HL-60/S4 (cell line): ENCODE results near the gene AZIN2.
"Not testable (repeated sequence)": the region's sequence is repeated elsewhere in the genome, so short reads cannot be mapped to it uniquely, and the experiment has no call there.

ENCODE experiments used
- in situ Hi-C: fragments of 300-500 bp; cut with MboI; formaldehyde crosslinking; loops from 2 replicates; pipeline ENCODE4 v1.14.3; 2022; ENCODE audit warnings: low sequenced_read_pairs

AZIN2 gene

GRCh38 chr1:33123266-33123665 is 42.3 kb downstream of the AZIN2 start:
- in situ Hi-C loops, result loop anchor here (10.0 kb wide), 1 partner anchor 342 kb away; no protein-coding TSS in a partner anchor

GRCh38 chr1:33124647-33125046 is 43.7 kb downstream of the AZIN2 start:
- in situ Hi-C loops, result loop anchor here (10.0 kb wide), 1 partner anchor 340 kb away; no protein-coding TSS in a partner anchor

GRCh38 chr1:33126411-33127000 is 45.6 kb downstream of the AZIN2 start:
- in situ Hi-C loops, result loop anchor here (10.0 kb wide), 1 partner anchor 338 kb away; no protein-coding TSS in a partner anchor

GRCh38 chr1:33127001-33127823 is 46.3 kb downstream of the AZIN2 start:
- in situ Hi-C loops, result loop anchor here (10.0 kb wide), 1 partner anchor 338 kb away; no protein-coding TSS in a partner anchor

GRCh38 chr1:33128781-33129180 is 47.8 kb downstream of the AZIN2 start:
- in situ Hi-C loops, result loop anchor here (10.0 kb wide), 1 partner anchor 336 kb away; no protein-coding TSS in a partner anchor

- in situ Hi-C loops, result no loop called here
Observed at GRCh38 chr1:33130297-33130696, 49.3 kb downstream of the AZIN2 start.

GRCh38 chr1:33131191-33131590 is 50.2 kb downstream of the AZIN2 start:
- in situ Hi-C loops, result no loop called here

- in situ Hi-C loops, result no loop called here
Observed at GRCh38 chr1:33132549-33132948, 51.6 kb downstream of the AZIN2 start.

- in situ Hi-C loops, result no loop called here
Observed at GRCh38 chr1:33133478-33134105, 52.6 kb downstream of the AZIN2 start.

- in situ Hi-C loops, result not testable (repeated sequence)
Observed at GRCh38 chr1:33136041-33136440, 55.1 kb downstream of the AZIN2 start.

GRCh38 chr1:33137800-33138199 is 56.8 kb downstream of the AZIN2 start:
- in situ Hi-C loops, result no loop called here

- in situ Hi-C loops, result no loop called here
Observed at GRCh38 chr1:33140153-33141149, 59.5 kb downstream of the AZIN2 start.

- in situ Hi-C loops, result no loop called here
Observed at GRCh38 chr1:33141216-33141615, 60.3 kb downstream of the AZIN2 start.

- in situ Hi-C loops, result no loop called here
Observed at GRCh38 chr1:33141781-33142180, 60.8 kb downstream of the AZIN2 start.

- in situ Hi-C loops, result no loop called here
Observed at GRCh38 chr1:33142483-33143064, 61.6 kb downstream of the AZIN2 start.

- in situ Hi-C loops, result no loop called here
Observed at GRCh38 chr1:33143176-33143575, 62.2 kb downstream of the AZIN2 start.

- in situ Hi-C loops, result no loop called here
Observed at GRCh38 chr1:33143698-33144097, 62.7 kb downstream of the AZIN2 start.

GRCh38 chr1:33146003-33146402 is 65.0 kb downstream of the AZIN2 start:
- in situ Hi-C loops, result no loop called here

- in situ Hi-C loops, result no loop called here
Observed at GRCh38 chr1:33147275-33147996, 66.5 kb downstream of the AZIN2 start.

GRCh38 chr1:33147997-33148314 is 67.0 kb downstream of the AZIN2 start:
- in situ Hi-C loops, result no loop called here
